ENCODE measurements around the gene FCGR3B.
"Not testable (repeated sequence)": the region's sequence is repeated elsewhere in the genome, so short reads cannot be mapped to it uniquely, and the experiment has no call there.

DNA sequence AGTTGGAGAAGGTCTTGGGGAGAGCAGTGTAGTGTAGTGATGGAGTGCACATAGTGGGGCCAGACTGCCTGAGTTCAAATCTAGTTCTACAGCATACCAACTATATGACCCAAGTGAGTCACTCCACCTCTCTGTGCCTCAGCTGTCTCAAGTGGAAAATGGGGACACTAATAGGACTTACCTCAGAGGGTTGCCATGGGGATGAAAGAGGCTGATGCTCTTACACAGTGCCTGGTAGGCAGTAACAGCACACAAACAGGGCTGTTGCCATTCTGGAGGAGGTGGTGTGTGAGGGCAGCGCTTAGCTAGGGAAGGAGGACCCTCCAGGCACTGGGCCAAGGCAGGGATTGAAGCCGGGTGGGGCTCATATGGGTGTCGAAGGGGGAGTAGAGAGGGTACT is 43.5 kb upstream of the FCGR3B start:
- not testable (repeated sequence) for TF ChIP-seq TAF1 (IDR thresholded peaks at IDR 0.05; ENCODE audit: low read depth, low read length); POLR2A (IDR thresholded peaks at IDR 0.05; ENCODE audit: low read depth, low read length); POLR2AphosphoS5 (IDR thresholded peaks at IDR 0.05; ENCODE audit: low read depth, low read length); SPI1 (IDR thresholded peaks at IDR 0.05; ENCODE audit: low read depth, low read length); POU2F2 (IDR thresholded peaks at IDR 0.05; ENCODE audit: low read depth, low read length); PAX5 (IDR thresholded peaks at IDR 0.05; ENCODE audit: insufficient read depth, low read length, severe bottlenecking)

Data from GM12891 (cell line).